Measurements from ENCODE around the gene LIPT2. TPM values are rescaled to one million over a fixed set of nuclear protein-coding genes. Genes with fewer than 3 reads are reported as not detected.

Gene LIPT2
- total RNA-seq, 3 donors from 2014 or later = 3.2 to 4.8 (median 4.1) TPM

- DNase-seq (no peak), ATAC-seq (no peak)
- intact Hi-C loops (cut with DNase I, micrococcal nuclease) = no loop called here
- H3K4me1 ChIP-seq (ENCODE audit: low read depth) = no peaks in the 10 kb centered on the region
- no peaks in the 10 kb centered on the region for H3K36me3 ChIP-seq (ENCODE audit: low read depth)
- no peak for TF ChIP-seq CTCF (IDR thresholded peaks at IDR 0.05)
- H3K9me3 ChIP-seq = peaks cover 3% of the 10 kb centered on the region
- H3K4me3 ChIP-seq = no peak overlapping the region
Measured at GRCh38 chr11:74507582-74507981, 14.1 kb upstream of the LIPT2 start.

GRCh38 chr11:74506823-74507222, 13.3 kb upstream of the LIPT2 start:
- no peak overlapping the region for H3K4me3 ChIP-seq
- no peak for DNase-seq
- intact Hi-C loops (cut with DNase I, micrococcal nuclease) = no loop called here
- peaks cover 7% of the 10 kb centered on the region for H3K9me3 ChIP-seq
- H3K36me3 ChIP-seq (ENCODE audit: low read depth) = no peaks in the 10 kb centered on the region
- no peak for ATAC-seq
- H3K4me1 ChIP-seq (ENCODE audit: low read depth) = no peaks in the 10 kb centered on the region
- no peak for TF ChIP-seq CTCF (IDR thresholded peaks at IDR 0.05)

GRCh38 chr11:74505911-74506310, 12.4 kb upstream of the LIPT2 start:
- Histone ChIP-seq H3K36me3 (ENCODE audit: low read depth) (no peaks in the 10 kb centered on the region), H3K9me3 (peaks cover 7% of the 10 kb centered on the region), H3K4me1 (ENCODE audit: low read depth) (no peaks in the 10 kb centered on the region), H3K4me3 (no peak overlapping the region)
- intact Hi-C loops (cut with DNase I, micrococcal nuclease) = no loop called here
- no peak for TF ChIP-seq CTCF (IDR thresholded peaks at IDR 0.05)
- DNase-seq (no peak), ATAC-seq (no peak)

GRCh38 chr11:74504100-74504691, 10.7 kb upstream of the LIPT2 start:
- DNase-seq = no peak
- no peak for TF ChIP-seq CTCF (IDR thresholded peaks at IDR 0.05)
- ATAC-seq = no peak

GRCh38 chr11:74494916-74495315, 1.4 kb upstream of the LIPT2 start:
- no peak for TF ChIP-seq CTCF (IDR thresholded peaks at IDR 0.05)
- Histone ChIP-seq H3K4me1 (ENCODE audit: low read depth) (no peaks in the 10 kb centered on the region), H3K9me3 (no peaks in the 10 kb centered on the region), H3K36me3 (ENCODE audit: low read depth) (no peaks in the 10 kb centered on the region), H3K4me3 (no peak overlapping the region)
- intact Hi-C loops (cut with DNase I, micrococcal nuclease) = no loop called here
- DNase-seq (no peak), ATAC-seq (no peak)

More at GRCh38 chr11:74504100-74504691, 10.7 kb upstream of the LIPT2 start:
- no peaks in the 10 kb centered on the region for H3K4me1 ChIP-seq (ENCODE audit: low read depth)
- no peak overlapping the region for H3K4me3 ChIP-seq
- H3K36me3 ChIP-seq (ENCODE audit: low read depth) = no peaks in the 10 kb centered on the region
- H3K9me3 ChIP-seq = peaks cover 7% of the 10 kb centered on the region
- intact Hi-C loops (cut with DNase I, micrococcal nuclease) = no loop called here
